Ovary (tissue), 10 donors: ENCODE results near the gene RNLS. TPM values are rescaled to one million over a fixed set of nuclear protein-coding genes. Genes with fewer than 3 reads are reported as not detected.
A peak's percentile ranks its signal among the peaks of the same experiment; 100 is the strongest.

ENCODE experiments used
- DNase-seq, 5 donors: peaks; one replicate each; pipeline ENCODE4 v3.0.0-alpha.2; 2019 to 2020
- H3K27ac ChIP-seq, 2 donors: fragments of 200-600 bp; one replicate each; pipeline versions ENCODE4 v1.5.1 to v1.8.0; 2019 to 2022
- H3K27me3 ChIP-seq: fragments of 200-600 bp; one replicate; pipeline ENCODE4 v1.8.0; 2022
- H3K36me3 ChIP-seq: fragments of 200-600 bp; sonication (generic); one replicate; pipeline ENCODE4 v1.5.1; 2019
- H3K4me1 ChIP-seq: one replicate; pipeline ENCODE4 v1.8.1; 2013; ENCODE audit warnings: mild to moderate bottlenecking, moderate library complexity; ENCODE audit not compliant: insufficient read depth
- H3K4me3 ChIP-seq: fragments of 200-600 bp; sonication (generic); one replicate; pipeline ENCODE4 v1.5.1; 2017
- H3K9me3 ChIP-seq, 2 donors: fragments of 200-600 bp in 1 of 2; sonication (generic) in 1 of 2; one replicate each; pipeline versions ENCODE4 v1.5.1 to v1.8.1; 2013 to 2019; ENCODE audit warnings: mild to moderate bottlenecking in 1 of 2, moderate library complexity in 1 of 2
- EP300 ChIP-seq: sonication (generic); formaldehyde crosslinking; IDR thresholded peaks from one replicate; pipeline ENCODE4 v1.6.1; 2017; ENCODE audit warnings: antibody characterized with exemption
- POLR2A ChIP-seq: fragments of 450-650 bp; IDR thresholded peaks from one replicate; pipeline ENCODE4 v1.6.1; 2017; ENCODE audit warnings: antibody characterized with exemption, mild to moderate bottlenecking, moderate library complexity
- WGBS, 3 donors: extraction: QIAGEN DNeasy Blood & Tissue Kit in 1 of 3; methylation state at CpG; one replicate each; pipeline versions ENCODE4 v1.1.5 to v1.1.7; 2013 to 2017; 5-methylcytosine and 5-hydroxymethylcytosine counted together
- intact Hi-C, 4 donors: fragments of 100-400 bp; cut with DNase I; formaldehyde crosslinking; loops; one replicate each; pipeline versions ENCODE4 v1.11.0 to v1.15.1; 2022 to 2023
- long read RNA-seq, 3 donors: library from polyadenylated mRNA in 2 of 3; unstranded in 2 of 3; transcript quantifications; one replicate each; pipeline ENCODE4 v2.0.0 and lab custom pipeline, GENCODE V29; 2021 to 2026
- polyA plus RNA-seq, 2 donors: library from polyadenylated mRNA; stranded (reverse); fragments of 200-250 nt in 1 of 2; fragments of 350-450 nt in 1 of 2; fragmentation: Illumina TruSeq in 1 of 2; extraction: RNeasy Lipid Tissue Mini Kit (QIAGEN cat#74804) in 1 of 2; gene quantifications; one replicate each; pipeline ENCODE4 v1.2.3, GENCODE V29; 2013 to 2014
- total RNA-seq, 7 donors: library from RNA; depleted of rRNA in 2 of 7; stranded (reverse); fragments of >200 nt in 2 of 7; fragmentation: NEBNext Ultra II Directional in 3 of 7; extraction: Animal tissue kit (Norgen Biotek cat#: 25700) in 3 of 7; gene quantifications; one replicate each; pipeline versions ENCODE4 v1.1.0 to v1.2.4, GENCODE V29; 2016 to 2023
- TF ChIP-seq, protein P1 (sequence below), 3 donors: fragments of 450-650 bp in 2 of 3; fragments of 200-600 bp in 1 of 3; IDR thresholded peaks; one replicate each; pipeline versions ENCODE4 v1.5.1 to v1.8.0; 2016 to 2022; ENCODE audit warnings: antibody characterized with exemption in 3 of 3, mild to moderate bottlenecking in 1 of 3
- donor health status: DM: no; HTN: no; CAD: no; lungs with moderate emphysema.
- donor health status: DM: no; HTN: no; CAD: no.
- donor health status: Bipolar disorder and iron deficiency.
- donor health status: DM: yes; HTN: yes; CAD: no.
- donor health status: DM: no; HTN: no; CAD: no.
- donor health status: DM: yes; HTN: yes; CAD: no.

The RNLS gene
- total RNA-seq (10 to 100 TPM in 6 of 7 donors, 1 to 10 TPM in 1; 9.3 to 21.9 (median 15.8) TPM), polyA plus RNA-seq (10 to 100 TPM in 1 of 2 donors, 1 to 10 TPM in 1; 7.5 to 11.7 TPM)
- long read RNA-seq, donor 1, partial matches to known transcripts: 0 of 3 reads
- long read RNA-seq, donor 1, other reads (novel, unspliced or antisense): 2 of 3 reads
- long read RNA-seq, donor 2, partial matches to known transcripts: 6 of 7 reads
- long read RNA-seq, donor 2, other reads (novel, unspliced or antisense): 0 of 7 reads
- long read RNA-seq, donor 3, partial matches to known transcripts: 0 of 1 reads
- long read RNA-seq, donor 3, other reads (novel, unspliced or antisense): 1 of 1 reads

DNA sequence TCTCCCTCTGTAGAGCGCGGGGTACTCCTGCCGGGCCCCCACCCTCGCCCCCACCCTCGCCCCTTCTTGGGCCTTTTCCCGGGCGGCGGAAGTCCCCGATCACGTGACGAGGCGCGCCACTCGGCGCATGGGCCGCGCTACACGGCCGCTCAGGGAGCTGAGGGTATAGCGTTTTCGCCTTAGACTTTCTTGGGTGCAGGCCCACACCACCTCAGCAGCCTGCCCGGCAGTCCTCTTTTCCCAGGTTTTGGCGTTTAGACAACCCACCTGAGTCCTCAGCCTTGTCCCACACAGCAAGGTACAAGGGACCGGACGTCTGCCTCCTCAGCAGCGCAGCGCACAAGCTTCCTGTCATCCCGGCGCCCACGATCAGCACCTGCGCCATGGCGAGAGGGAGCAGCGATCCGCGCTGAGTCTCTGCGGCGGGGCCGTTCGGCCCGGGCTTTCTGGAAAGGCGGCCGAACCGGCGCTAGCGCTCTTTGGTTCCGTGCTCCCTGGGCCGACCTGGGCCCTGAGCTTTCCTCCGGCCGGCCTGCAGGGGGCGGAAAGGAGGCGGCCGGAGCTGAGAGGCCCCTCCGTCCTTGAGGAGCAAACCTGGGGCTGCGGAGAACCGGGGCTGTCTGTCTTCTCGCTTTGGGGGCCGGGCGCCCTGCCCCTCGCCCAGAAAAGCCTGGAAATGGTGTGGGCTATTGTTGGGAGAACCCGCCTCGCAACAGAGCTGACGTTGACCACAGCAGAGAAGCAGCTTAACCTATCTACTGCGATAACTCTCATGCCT, at the start of gene RNLS:
Gene RNLS, minus strand, starts transcription at position 513 of the 778 bp plus-strand sequence.
- TF ChIP-seq POLR2A (peak; percentile 52), EP300 (no peak)
- TF ChIP-seq, protein P1, sequence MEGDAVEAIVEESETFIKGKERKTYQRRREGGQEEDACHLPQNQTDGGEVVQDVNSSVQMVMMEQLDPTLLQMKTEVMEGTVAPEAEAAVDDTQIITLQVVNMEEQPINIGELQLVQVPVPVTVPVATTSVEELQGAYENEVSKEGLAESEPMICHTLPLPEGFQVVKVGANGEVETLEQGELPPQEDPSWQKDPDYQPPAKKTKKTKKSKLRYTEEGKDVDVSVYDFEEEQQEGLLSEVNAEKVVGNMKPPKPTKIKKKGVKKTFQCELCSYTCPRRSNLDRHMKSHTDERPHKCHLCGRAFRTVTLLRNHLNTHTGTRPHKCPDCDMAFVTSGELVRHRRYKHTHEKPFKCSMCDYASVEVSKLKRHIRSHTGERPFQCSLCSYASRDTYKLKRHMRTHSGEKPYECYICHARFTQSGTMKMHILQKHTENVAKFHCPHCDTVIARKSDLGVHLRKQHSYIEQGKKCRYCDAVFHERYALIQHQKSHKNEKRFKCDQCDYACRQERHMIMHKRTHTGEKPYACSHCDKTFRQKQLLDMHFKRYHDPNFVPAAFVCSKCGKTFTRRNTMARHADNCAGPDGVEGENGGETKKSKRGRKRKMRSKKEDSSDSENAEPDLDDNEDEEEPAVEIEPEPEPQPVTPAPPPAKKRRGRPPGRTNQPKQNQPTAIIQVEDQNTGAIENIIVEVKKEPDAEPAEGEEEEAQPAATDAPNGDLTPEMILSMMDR (IDR thresholded peaks at IDR 0.05): peak; percentile 76 to 91 (median 88)
- intact Hi-C loops: no loop called here
- no peaks in the 10 kb centered on the region for H3K27me3 ChIP-seq
- H3K4me3 ChIP-seq: peak within 1 kb of the TSS; percentile 65
- WGBS, 3 donors: 1 to 2% (median 1%) methylated on average over 61 to 63 of the region's 63 CpGs
- H3K27ac ChIP-seq: peak within 1 kb of the TSS; percentile 86 to 87
- H3K4me1 ChIP-seq: no peaks in the 10 kb centered on the region
- peaks cover 0 to 2% of the 10 kb centered on the region in 2 donors for H3K9me3 ChIP-seq
- DNase-seq: peak; percentile 68 to 88 (median 81)
- H3K36me3 ChIP-seq: no peaks in the 10 kb centered on the region

DNA sequence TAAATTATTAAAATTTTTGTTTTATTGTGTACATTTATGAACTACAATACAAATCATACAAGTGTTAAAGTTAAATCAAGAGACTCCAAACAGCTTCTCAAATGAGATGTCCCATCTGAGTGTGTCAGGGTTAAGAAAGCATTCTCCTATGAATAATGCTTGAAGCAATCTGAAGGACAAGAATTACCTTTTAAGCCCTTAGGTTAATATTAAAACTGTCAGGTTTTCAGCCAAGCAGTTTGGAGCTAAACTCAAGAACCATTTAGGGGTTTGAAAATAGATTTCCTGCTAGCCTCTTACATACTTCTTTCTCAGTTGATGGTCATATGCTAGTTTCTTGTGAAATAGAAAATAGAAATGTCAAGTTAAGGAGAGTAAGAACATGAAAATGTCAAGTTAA, 41.7 kb upstream of the RNLS start:
- no peak for DNase-seq
- Histone ChIP-seq H3K27ac (no peak overlapping the region), H3K9me3 (no peaks in the 10 kb centered on the region), H3K36me3 (no peaks in the 10 kb centered on the region), H3K27me3 (no peaks in the 10 kb centered on the region), H3K4me1 (no peaks in the 10 kb centered on the region), H3K4me3 (no peak overlapping the region)
- intact Hi-C loops: no loop called here
- TF ChIP-seq EP300 (no peak), POLR2A (no peak)
- TF ChIP-seq, protein P1 (IDR thresholded peaks at IDR 0.05): no peak

DNA sequence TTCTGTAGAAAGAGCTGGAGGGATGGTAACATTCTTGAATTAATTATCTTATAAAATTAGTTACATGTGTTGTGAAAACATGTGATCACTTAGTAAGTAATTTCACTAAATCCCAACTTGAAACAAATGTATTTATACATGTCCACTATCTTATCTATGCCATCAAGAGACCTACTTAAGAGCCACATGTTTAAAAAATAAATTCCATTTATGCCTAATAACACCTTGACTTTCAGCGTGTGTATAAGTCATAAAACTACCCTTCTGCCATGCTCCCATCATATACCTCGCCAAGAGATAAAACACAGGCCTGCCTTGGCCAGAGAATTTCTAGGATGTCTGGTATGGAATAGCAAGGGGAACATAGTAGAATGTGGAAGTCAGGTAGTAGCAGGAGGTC, 40.7 kb upstream of the RNLS start:
- TF ChIP-seq, protein P1 (IDR thresholded peaks at IDR 0.05): no peak
- TF ChIP-seq POLR2A: no peak
- TF ChIP-seq EP300: no peak
- no peak overlapping the region for H3K27ac ChIP-seq
- no peak overlapping the region for H3K4me3 ChIP-seq
- 48 to 64% (median 51%) methylated on average over 2 of the region's 2 CpGs for WGBS, 3 donors
- H3K9me3 ChIP-seq: no peaks in the 10 kb centered on the region
- no peak for DNase-seq
- H3K36me3 ChIP-seq: no peaks in the 10 kb centered on the region
- H3K27me3 ChIP-seq: no peaks in the 10 kb centered on the region
- intact Hi-C loops: no loop called here
- no peaks in the 10 kb centered on the region for H3K4me1 ChIP-seq

DNA sequence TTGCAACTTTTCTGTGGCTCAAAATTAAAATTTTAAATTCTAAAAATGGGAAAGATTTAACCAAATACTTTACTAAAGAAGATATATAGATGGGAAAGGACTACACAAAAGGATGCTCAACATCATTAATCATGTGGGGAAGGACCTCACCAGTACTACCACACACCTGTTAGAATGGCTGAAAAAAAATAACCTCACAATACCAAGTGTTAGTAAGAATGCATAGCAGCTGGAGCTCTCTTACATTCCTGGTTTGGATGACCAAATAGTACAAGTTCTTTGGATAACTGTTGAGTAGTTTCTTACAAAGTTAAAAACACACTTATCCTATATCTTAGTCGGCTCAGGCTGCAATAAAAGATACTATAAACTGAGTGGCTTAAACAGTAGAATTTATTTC, 37.3 kb upstream of the RNLS start:
- intact Hi-C loops: no loop called here

More for the DNA sequence above, 37.3 kb upstream of the RNLS start:
- Histone ChIP-seq H3K4me3 (no peak overlapping the region), H3K27me3 (no peaks in the 10 kb centered on the region), H3K9me3 (no peaks in the 10 kb centered on the region), H3K36me3 (no peaks in the 10 kb centered on the region), H3K27ac (no peak overlapping the region), H3K4me1 (no peaks in the 10 kb centered on the region)
- TF ChIP-seq EP300 (no peak), POLR2A (no peak)
- TF ChIP-seq, protein P1 (IDR thresholded peaks at IDR 0.05): no peak
- DNase-seq: no peak
- 47 to 63% (median 60%) methylated on average over 1 of the region's 1 CpG for WGBS, 3 donors
